ENCODE data around the gene OPTN. TPM values are rescaled to one million over a fixed set of nuclear protein-coding genes. Genes with fewer than 3 reads are reported as not detected.

The OPTN gene
- polyA plus RNA-seq, 1 of the 3 experiments (the other 2 are of a cell fraction) = 21.6 TPM

DNA sequence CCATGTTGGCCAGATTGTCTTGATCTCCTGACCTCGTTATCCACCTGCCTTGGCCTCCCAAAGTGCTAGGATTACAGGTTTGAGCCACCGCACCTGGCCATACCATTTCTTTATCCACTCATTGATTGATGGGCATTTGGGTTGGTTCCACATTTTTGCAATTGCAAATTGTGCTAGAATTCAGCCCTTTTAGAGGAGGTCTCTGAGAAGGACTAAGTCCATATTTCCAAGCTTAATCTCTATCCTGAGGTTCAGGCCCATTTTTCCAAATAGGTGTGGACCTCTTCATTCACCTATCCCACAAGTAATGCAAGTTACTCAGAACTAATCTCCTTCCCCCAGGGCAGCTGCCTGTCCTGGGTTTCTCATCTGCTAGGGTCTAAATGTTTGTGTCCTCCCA, 9.7 kb upstream of the OPTN start:
- Histone ChIP-seq H2AFZ (ENCODE audit: low read depth) (no peak overlapping the region), H3K27me3 (ENCODE audit: insufficient read depth) (no peaks in the 10 kb centered on the region), H3K36me3 (replicated peaks in 1 of 2; ENCODE audit: control insufficient read depth in 1 of 2, insufficient read depth in 2 of 2, low read length in 1 of 2) (no peaks in the 10 kb centered on the region), H3K4me2 (no peak overlapping the region), H3K79me2 (ENCODE audit: insufficient read depth) (no peaks in the 10 kb centered on the region), H3K4me3 (ENCODE audit: low read depth in 2 of 2, low read length in 1 of 2) (no peak overlapping the region), H3K4me1 (ENCODE audit: control insufficient read depth in 1 of 2, insufficient read depth in 2 of 2, low read depth in 1 of 2, low read length in 1 of 2) (peaks cover 0 to 5% of the 10 kb centered on the region in 2 experiments; a peak in 1 of 4 replicates), H3K9ac (no peak overlapping the region), H3K27ac (ENCODE audit: low read depth in 2 of 2, low read length in 1 of 2) (no peak overlapping the region), H3K9me3 (no peaks in the 10 kb centered on the region), H3K9me2 (no peaks in the 10 kb centered on the region), H4K20me1 (ENCODE audit: insufficient read depth) (no peaks in the 10 kb centered on the region), H3F3A (replicated peaks; ENCODE audit: insufficient read depth) (peaks cover 20% of the 10 kb centered on the region)
- no peak for DNase-seq
- 63% methylated on average over 2 of the region's 2 CpGs for WGBS (ENCODE audit: low lambda C conversion rate)
- no peak for TF ChIP-seq EP300 (IDR thresholded peaks at IDR 0.05; ENCODE audit: borderline replicate concordance in 1 of 2, low read depth in 1 of 2, low read length in 1 of 2)
- TF ChIP-seq RAD21 (IDR thresholded peaks at IDR 0.05; ENCODE audit: low read length) = no peak
- ChIA-PET POLR2A (no interaction called here), CTCF (no interaction called here)

DNA sequence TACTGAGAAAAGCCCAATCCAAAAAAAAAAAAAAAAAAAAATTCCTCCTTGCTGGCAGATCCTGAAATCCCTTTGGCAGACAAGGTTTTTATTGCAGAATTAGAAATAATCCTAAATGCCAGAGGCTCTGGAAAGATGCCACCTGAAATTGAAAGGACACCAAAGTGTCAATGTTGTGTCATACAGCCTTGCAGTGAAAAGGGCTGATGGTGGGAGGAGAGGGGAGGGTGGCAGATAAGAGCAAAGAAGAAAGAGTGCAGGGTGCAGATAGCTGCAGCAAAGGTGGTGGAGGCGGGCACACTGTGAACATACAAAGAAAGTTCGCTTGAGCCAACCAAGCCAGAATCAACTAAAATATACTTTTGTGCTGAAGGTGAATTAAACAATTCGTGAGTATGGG, 8.2 kb upstream of the OPTN start:
- Histone ChIP-seq H3K9ac (no peak overlapping the region), H3K9me3 (no peaks in the 10 kb centered on the region), H3K27me3 (ENCODE audit: insufficient read depth) (no peaks in the 10 kb centered on the region), H4K20me1 (ENCODE audit: insufficient read depth) (no peaks in the 10 kb centered on the region), H2AFZ (ENCODE audit: low read depth) (no peak overlapping the region), H3F3A (replicated peaks; ENCODE audit: insufficient read depth) (peaks cover 15% of the 10 kb centered on the region), H3K9me2 (no peaks in the 10 kb centered on the region), H3K4me1 (ENCODE audit: control insufficient read depth in 1 of 2, insufficient read depth in 2 of 2, low read depth in 1 of 2, low read length in 1 of 2) (peaks cover 0 to 7% of the 10 kb centered on the region in 2 experiments; a peak in 1 of 4 replicates), H3K27ac (ENCODE audit: low read depth in 2 of 2, low read length in 1 of 2) (no peak overlapping the region), H3K79me2 (ENCODE audit: insufficient read depth) (no peaks in the 10 kb centered on the region), H3K36me3 (replicated peaks in 1 of 2; ENCODE audit: control insufficient read depth in 1 of 2, insufficient read depth in 2 of 2, low read length in 1 of 2) (no peaks in the 10 kb centered on the region), H3K4me3 (ENCODE audit: low read depth in 2 of 2, low read length in 1 of 2) (no peak overlapping the region), H3K4me2 (no peak overlapping the region)
- ChIA-PET CTCF (interaction anchor here (0.6 to 1.7 kb wide), 3 partner anchors 8 to 705 kb away, joined by 3 to 5 read pairs (median 5); partner anchors contain the start of gene OPTN), POLR2A (no interaction called here)
- TF ChIP-seq SIN3A (IDR thresholded peaks at IDR 0.05; ENCODE audit: borderline replicate concordance, low read depth, low read length) = no peak
- no peak for TF ChIP-seq CHD2 (IDR thresholded peaks at IDR 0.05; ENCODE audit: low read length, partially characterized antibody)
- TF ChIP-seq, protein P1, sequence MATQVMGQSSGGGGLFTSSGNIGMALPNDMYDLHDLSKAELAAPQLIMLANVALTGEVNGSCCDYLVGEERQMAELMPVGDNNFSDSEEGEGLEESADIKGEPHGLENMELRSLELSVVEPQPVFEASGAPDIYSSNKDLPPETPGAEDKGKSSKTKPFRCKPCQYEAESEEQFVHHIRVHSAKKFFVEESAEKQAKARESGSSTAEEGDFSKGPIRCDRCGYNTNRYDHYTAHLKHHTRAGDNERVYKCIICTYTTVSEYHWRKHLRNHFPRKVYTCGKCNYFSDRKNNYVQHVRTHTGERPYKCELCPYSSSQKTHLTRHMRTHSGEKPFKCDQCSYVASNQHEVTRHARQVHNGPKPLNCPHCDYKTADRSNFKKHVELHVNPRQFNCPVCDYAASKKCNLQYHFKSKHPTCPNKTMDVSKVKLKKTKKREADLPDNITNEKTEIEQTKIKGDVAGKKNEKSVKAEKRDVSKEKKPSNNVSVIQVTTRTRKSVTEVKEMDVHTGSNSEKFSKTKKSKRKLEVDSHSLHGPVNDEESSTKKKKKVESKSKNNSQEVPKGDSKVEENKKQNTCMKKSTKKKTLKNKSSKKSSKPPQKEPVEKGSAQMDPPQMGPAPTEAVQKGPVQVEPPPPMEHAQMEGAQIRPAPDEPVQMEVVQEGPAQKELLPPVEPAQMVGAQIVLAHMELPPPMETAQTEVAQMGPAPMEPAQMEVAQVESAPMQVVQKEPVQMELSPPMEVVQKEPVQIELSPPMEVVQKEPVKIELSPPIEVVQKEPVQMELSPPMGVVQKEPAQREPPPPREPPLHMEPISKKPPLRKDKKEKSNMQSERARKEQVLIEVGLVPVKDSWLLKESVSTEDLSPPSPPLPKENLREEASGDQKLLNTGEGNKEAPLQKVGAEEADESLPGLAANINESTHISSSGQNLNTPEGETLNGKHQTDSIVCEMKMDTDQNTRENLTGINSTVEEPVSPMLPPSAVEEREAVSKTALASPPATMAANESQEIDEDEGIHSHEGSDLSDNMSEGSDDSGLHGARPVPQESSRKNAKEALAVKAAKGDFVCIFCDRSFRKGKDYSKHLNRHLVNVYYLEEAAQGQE (IDR thresholded peaks at IDR 0.05; ENCODE audit: low read depth, low read length) = no peak
- TF ChIP-seq YY1 (IDR thresholded peaks at IDR 0.05; ENCODE audit: low read depth) = no peak
- no peak for TF ChIP-seq TAF1 (IDR thresholded peaks at IDR 0.05; ENCODE audit: borderline replicate concordance, low read depth, low read length)
- no peak for TF ChIP-seq GATA2 (CRISPR knock-in tag; IDR thresholded peaks at IDR 0.05)
- TF ChIP-seq FOXM1 (IDR thresholded peaks at IDR 0.05; ENCODE audit: low read depth) = no peak
- TF ChIP-seq, protein P2, sequence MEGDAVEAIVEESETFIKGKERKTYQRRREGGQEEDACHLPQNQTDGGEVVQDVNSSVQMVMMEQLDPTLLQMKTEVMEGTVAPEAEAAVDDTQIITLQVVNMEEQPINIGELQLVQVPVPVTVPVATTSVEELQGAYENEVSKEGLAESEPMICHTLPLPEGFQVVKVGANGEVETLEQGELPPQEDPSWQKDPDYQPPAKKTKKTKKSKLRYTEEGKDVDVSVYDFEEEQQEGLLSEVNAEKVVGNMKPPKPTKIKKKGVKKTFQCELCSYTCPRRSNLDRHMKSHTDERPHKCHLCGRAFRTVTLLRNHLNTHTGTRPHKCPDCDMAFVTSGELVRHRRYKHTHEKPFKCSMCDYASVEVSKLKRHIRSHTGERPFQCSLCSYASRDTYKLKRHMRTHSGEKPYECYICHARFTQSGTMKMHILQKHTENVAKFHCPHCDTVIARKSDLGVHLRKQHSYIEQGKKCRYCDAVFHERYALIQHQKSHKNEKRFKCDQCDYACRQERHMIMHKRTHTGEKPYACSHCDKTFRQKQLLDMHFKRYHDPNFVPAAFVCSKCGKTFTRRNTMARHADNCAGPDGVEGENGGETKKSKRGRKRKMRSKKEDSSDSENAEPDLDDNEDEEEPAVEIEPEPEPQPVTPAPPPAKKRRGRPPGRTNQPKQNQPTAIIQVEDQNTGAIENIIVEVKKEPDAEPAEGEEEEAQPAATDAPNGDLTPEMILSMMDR (IDR thresholded peaks at IDR 0.05) = no peak
- TF ChIP-seq MXI1 (IDR thresholded peaks at IDR 0.05; ENCODE audit: low read depth, low read length) = no peak
- TF ChIP-seq TCF12 (IDR thresholded peaks at IDR 0.05) = no peak
- TF ChIP-seq EZH2phosphoT487 (IDR thresholded peaks at IDR 0.05; ENCODE audit: borderline replicate concordance, low read depth) = no peak
- TF ChIP-seq, protein P3, sequence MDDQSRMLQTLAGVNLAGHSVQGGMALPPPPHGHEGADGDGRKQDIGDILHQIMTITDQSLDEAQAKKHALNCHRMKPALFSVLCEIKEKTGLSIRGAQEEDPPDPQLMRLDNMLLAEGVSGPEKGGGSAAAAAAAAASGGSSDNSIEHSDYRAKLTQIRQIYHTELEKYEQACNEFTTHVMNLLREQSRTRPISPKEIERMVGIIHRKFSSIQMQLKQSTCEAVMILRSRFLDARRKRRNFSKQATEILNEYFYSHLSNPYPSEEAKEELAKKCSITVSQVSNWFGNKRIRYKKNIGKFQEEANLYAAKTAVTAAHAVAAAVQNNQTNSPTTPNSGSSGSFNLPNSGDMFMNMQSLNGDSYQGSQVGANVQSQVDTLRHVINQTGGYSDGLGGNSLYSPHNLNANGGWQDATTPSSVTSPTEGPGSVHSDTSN (IDR thresholded peaks at IDR 0.05) = no peak
- TF ChIP-seq POLR2AphosphoS5 (IDR thresholded peaks at IDR 0.05; ENCODE audit: low read depth, low read length) = no peak
- no peak for TF ChIP-seq EP300 (IDR thresholded peaks at IDR 0.05; ENCODE audit: borderline replicate concordance in 1 of 2, low read depth in 1 of 2, low read length in 1 of 2)
- TF ChIP-seq, protein P4, sequence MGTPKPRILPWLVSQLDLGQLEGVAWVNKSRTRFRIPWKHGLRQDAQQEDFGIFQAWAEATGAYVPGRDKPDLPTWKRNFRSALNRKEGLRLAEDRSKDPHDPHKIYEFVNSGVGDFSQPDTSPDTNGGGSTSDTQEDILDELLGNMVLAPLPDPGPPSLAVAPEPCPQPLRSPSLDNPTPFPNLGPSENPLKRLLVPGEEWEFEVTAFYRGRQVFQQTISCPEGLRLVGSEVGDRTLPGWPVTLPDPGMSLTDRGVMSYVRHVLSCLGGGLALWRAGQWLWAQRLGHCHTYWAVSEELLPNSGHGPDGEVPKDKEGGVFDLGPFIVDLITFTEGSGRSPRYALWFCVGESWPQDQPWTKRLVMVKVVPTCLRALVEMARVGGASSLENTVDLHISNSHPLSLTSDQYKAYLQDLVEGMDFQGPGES (IDR thresholded peaks at IDR 0.05; ENCODE audit: low read depth, low read length) = no peak
- no peak for TF ChIP-seq NFIC (IDR thresholded peaks at IDR 0.05; ENCODE audit: borderline replicate concordance)
- no peak for TF ChIP-seq RFX5 (IDR thresholded peaks at IDR 0.05; ENCODE audit: low read length)
- no peak for TF ChIP-seq GABPA (IDR thresholded peaks at IDR 0.05; ENCODE audit: low read depth)
- TF ChIP-seq ELF1 (IDR thresholded peaks at IDR 0.05) = no peak
- DNase-seq = no peak
- WGBS (ENCODE audit: low lambda C conversion rate) = 64% methylated on average over 3 of the region's 3 CpGs

Measured in SK-N-SH (cell line).